SW480 (cell line): ENCODE measurements around the gene SP1.
A peak's percentile ranks its signal among the peaks of the same experiment; 100 is the strongest.
"Not testable (repeated sequence)": the region's sequence is repeated elsewhere in the genome, so short reads cannot be mapped to it uniquely, and the experiment has no call there.

Source experiments
- DNase-seq: peaks from one replicate; pipeline ENCODE4 v3.0.0-alpha.2; 2016; ENCODE audit warnings: low spot score

SP1 gene

DNA sequence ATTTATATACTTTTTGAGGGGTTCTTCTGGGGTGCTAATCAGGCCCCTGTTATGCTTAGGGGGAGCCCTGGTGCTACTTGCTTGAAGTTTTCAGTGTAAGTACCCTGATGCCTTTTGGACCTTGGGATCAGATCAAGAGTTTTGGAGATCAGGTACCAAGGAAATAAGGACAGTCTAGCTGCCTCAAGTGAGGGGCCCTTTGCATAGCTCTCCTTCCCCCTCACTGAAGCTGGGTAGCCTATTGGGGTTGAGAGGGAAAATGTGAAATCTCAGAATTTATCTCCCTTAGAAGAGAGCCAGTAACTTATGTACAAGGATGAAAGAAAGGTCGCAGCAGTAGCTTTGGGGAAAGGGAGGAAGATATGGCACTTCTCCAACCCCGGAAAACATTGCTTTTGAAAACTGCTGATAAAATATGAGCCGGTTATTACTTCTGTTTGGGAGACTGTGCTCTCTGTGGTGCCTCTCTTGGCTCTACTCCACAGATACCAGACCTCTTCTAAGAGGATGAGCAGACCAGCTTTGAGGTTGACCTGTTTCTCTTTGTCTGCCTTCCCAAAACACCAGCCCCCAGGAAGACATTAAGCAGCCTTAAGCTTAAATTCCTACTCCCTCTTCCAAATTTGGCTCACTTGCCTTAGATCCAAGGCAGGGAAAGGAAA lies 34.9 kb downstream of the SP1 start:
- DNase-seq = no peak

DNA sequence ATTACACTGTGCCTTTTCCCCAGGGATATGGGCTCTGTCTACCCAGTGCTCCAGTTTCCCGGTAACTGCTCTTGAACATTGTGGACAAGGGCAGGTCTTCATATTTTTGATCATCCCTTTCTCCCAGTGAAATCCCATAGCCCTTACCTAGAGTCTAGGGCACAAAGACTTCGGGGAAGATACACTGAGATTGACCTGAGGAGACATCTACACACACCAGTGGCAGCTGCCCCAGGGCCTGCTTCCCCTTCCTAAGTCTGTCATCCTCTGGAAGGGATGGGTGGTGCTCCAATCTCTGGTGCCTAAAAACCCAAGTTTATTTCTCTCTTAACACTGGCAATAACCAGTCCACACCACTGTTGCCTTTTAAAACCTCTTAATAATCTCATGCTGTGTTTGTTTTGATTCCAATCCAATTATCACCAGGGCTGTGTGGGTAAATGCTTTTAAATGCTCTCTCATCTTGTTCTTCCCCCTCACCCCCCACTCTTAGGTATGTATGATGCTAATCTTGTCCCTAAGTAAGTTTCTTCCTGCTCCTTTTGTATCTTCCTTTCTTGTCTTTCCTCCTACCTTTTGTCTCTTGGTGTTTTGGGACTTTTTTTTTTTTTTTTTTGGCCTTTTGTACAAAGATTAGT lies 35.9 kb downstream of the SP1 start:
- not testable (repeated sequence) for DNase-seq

DNA sequence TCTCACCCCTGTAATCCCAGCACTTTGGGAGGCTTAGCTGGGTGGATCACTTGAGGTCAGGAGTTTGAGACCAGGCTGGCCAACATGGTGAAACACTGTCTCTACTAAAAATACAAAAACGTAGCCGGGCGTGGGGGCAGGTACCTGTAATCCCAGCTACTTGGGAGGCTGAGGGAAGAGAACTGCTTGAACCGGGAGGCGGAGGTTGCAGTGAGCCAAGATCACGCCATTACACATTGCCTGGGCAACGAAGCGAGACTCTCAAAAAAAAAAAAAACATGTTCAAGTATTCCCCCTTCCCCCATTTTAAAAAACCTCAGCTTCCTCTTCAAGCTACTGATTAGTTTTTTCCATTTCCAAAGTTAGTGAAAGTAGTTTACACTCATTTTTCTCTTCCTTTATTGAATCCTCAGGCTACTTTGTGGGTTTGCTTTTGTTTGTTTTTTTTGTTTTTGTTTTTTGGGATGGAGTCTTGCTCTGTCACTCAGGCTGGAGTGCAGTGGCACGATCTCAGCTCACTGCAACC lies 37.4 kb downstream of the SP1 start:
- not testable (repeated sequence) for DNase-seq

DNA sequence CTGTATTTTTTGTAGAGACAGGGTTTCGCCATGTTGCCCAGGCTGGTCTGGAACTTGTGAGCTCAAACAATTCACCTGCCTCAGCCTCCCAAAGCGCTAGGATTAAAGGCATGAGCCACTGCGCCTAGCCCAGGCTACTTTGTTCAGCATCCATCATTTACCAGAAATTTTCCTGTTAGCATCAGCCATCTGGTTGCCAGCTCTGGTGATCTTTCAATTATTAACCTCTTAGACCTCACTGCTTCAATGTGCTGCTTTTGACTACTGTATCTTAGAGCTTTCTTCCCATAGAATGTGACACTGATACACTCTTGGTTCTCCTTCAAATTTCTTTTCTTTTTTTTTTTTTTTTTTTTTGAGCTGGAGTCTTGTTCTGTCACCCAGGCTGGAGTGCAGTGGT lies 38.2 kb downstream of the SP1 start:
- DNase-seq = no peak

DNA sequence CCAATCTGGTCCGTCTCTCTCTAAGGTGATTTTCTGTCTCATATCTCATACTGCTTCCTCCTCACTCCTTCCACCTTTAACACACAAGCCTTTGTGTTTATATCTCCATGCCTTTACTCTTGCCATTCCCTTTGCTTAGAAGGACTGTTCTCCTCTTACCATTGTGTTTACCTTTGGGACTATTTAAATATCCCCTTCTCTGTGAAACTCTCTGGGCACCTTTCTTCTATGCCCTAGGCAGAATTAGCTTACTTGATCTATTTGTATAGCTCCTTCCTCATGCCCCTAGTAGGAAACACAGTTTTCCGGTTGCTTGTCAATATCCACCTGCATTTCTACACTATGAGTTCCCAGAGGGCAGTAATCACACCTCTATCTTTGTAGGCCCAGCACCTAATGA lies 39.8 kb downstream of the SP1 start:
- no peak for DNase-seq

DNA sequence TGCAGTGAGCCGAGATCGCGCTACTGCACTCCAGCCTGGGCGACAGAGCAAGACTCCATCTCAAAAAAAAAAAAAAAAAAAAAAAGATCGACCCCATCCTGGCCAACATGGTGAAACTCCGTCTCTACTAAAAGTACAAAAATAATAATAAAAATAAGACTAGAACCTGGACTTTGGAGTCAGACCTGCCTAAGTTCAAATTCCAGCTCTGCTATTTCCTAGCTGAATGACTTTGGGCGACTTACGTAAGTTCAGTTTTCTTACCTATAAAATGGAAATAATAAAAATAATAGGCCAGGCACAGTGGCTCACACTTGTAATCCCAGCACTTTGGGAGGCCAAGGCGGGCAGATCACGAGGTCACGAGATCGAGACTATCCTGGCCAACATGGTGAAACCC lies 42.3 kb downstream of the SP1 start:
- DNase-seq = not testable (repeated sequence)

DNA sequence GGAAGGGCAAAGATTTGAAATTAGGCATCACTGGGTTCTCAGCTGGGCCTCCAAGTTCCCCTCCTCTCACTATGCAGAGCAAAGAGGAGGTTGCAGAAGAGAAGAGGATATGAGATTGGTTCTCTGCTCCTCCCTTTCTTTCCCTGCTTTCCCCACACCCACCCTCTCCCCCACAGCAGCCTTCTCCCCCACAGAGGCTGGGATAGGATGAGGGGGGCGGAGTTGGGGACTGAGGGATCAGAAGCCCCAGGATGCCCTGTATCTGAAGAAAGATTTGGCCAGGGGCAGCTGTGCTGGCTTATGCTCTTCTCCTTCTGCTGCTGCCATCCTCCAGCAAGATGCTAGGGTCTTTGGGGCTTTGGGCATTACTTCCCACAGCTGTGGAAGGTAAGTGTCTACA lies 43.6 kb downstream of the SP1 start, which contains the start of gene AMHR2:
TSS of gene AMHR2 (plus strand) at position 259 of the 400 bp plus-strand sequence. CDS start at position 339, 80 bp downstream.
- DNase-seq = no peak

DNA sequence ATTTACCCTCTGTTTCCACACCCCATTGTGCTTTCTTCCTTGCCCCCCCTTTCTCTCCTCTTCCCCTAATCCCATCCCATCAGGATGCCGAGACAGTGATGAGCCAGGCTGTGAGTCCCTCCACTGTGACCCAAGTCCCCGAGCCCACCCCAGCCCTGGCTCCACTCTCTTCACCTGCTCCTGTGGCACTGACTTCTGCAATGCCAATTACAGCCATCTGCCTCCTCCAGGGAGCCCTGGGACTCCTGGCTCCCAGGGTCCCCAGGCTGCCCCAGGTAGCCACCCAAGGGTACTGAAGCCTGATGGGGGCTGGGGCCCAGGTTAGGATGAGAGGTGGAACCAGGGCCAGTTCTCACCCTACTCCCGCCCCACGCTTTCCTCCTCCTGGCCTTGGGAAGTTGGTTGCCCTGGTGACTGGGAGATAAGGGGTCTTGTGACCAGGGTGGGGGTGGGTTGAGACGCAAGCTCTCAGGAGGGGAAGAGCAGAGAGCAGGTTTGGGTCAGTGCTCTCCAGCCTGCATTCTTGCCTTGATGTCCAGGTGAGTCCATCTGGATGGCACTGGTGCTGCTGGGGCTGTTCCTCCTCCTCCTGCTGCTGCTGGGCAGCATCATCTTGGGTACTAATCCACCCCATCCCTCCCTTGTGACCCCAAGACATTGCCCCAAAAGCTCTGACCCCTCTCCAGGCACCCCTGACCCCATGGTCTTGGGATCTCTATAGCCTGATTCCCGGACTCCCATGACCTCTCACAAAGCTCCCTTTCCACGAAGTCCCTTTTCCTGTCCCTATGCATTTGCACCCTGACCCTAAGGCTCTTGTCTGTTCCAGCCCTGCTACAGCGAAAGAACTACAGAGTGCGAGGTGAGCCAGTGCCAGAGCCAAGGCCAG lies 44.9 kb downstream of the SP1 start:
- no peak for DNase-seq

DNA sequence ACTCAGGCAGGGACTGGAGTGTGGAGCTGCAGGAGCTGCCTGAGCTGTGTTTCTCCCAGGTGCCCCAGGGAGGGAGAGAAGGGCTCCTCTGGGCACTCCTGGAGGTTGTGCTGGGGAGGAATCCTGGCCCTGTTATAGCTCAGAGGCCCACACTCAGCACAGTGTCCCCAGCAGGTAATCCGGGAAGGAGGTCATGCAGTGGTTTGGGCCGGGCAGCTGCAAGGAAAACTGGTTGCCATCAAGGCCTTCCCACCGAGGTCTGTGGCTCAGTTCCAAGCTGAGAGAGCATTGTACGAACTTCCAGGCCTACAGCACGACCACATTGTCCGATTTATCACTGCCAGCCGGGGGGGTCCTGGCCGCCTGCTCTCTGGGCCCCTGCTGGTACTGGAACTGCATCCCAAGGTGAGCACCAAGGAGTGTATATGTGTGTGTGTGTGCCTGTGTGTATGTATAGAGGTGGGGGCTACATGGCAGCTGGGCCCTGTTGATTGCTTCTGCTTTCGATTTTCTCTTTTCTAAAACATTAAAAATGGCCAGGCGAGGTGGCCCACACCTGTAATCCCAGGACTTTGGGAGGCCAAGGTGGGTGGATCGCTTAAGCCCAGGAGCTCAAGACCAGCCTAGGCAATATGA lies 45.7 kb downstream of the SP1 start:
- no peak for DNase-seq

DNA sequence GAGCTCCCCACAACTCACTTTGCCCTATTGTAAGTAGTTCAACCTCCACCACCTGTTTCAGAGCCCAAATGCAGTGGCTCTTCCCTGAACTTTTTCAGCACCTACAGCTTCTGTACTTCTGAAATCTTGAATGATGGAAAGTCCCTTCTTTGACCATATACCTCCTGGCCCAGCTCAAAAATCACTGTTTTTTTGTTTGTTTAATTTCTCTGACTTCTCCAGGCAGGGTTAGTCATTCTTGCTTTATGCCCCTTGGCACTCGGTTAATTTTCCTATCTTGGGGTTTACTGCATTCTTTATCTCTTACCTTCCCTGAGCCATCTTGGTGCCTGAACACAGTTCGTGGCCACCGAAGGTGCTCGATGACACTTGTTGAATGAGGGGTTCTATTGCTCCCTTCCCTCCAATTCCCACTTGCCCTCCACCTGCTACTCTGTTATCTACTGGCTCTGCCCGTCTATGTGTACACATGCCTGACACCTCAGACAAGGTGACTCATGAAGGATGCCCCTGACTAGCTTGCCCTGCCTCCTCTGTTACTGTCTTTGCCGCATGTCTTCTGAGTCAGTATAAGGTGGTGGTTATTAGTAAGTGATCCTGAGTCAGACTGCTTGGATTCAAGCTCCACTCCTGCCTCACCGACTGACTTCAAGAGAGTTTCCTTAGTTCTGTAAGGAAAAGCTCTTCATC lies 48.1 kb downstream of the SP1 start:
- DNase-seq = peak; percentile 79

DNA sequence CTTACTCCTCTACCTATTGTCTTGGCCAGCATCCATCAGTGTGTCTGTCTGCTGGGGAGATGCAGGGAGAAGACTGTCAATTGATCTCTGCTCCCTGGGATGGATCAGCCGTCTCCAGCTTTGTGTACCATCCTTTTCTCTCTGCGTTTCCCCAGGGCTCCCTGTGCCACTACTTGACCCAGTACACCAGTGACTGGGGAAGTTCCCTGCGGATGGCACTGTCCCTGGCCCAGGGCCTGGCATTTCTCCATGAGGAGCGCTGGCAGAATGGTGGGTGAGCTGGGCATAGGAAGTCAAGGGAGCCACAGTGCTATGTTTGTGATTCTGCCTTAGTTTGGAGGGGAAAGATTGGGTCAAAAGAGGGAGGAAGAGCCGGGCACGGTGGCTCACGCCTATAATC lies 48.8 kb downstream of the SP1 start:
- no peak for DNase-seq

DNA sequence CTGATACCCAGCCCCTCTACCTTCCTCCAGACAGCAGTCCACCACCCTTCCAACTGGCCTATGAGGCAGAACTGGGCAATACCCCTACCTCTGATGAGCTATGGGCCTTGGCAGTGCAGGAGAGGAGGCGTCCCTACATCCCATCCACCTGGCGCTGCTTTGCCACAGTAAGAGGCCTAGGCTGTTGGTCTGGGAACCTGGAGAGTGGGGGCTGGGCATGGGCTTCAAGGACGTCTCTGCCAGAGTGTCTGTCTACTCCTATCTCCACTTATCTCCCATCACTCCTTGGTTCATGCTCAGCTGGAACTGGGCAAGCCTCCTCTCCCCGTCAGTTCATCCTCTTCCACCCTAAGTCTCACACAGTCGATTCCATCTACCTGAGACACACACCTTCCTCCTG lies 50.1 kb downstream of the SP1 start:
- no peak for DNase-seq

DNA sequence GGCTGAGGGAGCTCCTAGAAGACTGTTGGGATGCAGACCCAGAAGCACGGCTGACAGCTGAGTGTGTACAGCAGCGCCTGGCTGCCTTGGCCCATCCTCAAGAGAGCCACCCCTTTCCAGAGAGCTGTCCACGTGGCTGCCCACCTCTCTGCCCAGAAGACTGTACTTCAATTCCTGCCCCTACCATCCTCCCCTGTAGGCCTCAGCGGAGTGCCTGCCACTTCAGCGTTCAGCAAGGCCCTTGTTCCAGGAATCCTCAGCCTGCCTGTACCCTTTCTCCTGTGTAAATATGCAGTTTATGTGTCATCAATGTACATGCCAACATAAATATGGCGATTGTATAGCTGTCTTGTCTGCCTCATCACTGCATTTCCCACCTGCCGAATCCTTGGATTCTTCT lies 51.2 kb downstream of the SP1 start:
- no peak for DNase-seq

DNA sequence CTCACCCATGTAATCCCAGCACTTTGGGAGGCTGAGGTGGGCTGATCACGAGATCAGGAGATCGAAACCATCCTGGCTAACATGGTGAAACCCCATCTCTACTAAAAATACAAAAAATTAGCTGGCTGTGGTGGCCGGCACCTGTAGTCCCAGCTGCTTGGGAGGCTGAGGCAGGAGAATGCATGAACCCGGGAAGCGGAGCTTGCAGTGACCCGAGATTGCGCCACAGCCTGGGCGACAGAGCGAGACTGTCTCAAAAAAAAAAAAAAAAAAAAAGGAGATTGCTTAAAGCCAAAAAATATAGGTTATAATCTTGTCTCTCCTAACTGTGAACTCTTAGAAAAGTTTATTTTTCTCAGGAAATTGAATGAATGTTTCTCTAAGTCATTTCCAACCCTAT lies 55.4 kb downstream of the SP1 start:
- not testable (repeated sequence) for DNase-seq

DNA sequence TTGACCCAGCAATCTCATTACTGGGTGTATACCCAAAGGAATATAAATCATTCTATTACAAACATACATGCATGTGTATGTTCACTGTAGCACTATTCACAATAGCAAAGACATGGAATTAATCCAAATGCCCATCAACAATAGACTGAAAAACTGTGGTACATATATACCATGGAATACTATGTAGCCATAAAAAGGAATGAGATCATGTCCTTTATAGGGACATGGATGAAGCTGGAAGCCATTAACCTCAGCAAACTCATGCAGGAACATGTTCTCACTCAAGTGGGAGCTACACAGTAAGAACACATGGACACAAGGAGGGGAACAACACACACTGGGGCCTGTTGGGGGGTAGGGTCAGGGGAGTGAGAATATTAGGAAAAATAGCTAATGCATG lies 59.6 kb downstream of the SP1 start:
- not testable (repeated sequence) for DNase-seq

DNA sequence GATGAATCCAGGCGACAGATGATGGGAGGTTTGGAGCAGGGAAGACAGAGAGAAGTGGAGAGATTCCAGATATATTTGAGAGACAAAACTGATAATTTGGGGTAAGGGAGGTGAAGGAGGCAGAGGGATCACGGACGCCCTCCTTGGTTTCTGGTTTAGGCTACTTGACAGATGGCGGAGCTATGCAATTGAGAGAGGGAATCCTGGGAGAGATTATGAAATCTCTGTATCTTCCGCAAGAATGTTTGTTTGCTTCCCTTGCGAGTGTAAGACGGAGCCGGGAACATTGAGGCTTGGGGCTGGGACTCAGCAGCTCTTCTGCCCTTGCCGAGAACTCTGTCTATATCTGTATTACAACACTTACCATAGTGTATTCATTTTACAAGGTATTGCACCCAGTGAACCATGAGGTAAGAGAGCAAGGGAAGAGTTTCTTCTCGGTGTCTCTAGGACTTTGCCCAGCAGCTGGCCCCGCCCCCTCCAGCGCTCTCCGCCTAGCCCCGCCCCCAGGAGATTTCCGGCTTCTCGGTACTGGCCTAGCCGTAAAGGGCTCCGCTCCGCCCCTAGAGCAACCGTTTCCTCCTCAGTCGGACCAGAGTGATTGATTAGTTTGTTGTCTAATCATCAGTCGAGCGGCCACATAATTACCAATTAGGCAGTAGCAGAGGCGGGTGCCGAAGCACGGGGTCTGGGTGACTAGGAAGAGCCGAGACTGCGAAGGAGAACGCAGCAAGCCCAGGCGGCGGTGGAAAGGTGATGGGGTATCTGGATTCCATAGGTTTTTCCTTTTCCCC lies 61.3 kb downstream of the SP1 start, which contains the start of gene PRR13:
TSS of gene PRR13 (plus strand) at position 695 of the 794 bp plus-strand sequence. CDS start 981 bp downstream, outside the sequence.
- DNase-seq = peak; percentile 99

DNA sequence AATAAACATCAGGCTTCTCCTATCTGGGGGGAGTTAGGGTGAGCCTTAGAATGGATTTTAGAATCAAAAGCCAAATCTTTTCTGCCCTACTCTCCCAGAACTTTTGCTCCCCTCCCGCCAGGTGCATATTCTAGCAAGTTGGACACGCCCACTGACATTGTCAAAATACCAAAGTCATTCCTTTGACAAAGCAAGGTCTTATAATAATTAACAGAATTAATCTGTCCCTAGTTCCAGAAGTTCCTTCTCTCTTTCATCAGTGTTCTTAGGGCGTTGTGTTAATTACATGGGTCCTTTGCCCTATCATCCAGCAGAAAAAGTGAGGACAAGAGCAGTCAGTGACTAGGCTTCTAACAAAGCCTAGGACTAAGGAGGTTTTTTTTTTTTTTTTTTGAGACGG lies 64.0 kb downstream of the SP1 start:
- no peak for DNase-seq

DNA sequence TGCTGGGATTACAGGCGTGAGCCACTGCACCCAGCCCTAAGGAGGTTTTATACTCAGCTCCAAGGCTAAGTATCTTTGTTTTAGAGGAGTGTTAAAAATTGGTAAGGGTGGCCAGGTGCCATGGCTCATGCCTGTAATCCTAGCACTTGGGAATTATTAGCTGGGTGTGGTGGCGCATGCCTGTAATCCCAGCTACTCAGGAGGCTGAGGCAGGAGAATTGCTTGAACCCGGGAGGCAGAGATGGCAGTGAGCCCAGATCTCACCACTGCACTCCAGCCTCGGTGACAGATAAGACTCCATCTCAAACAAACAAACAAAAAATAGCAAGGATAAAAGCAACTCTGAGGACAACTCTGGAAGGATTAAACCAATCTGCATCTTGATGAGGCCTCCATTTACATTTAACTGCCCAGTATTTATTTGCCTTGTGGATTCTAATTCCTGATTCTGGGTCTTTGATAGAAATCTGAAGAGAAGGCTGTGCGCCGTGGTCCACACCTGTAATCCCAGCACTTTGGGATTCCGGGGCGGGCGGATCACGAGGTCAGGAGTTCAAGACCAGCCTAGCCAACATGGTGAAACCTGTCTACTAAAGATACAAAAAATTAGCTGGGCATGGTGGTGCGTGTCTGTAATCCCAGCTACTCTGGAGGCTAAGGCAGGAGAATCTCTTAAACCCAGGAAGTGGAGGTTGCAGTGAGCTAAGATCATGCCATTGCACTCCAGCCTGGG lies 64.8 kb downstream of the SP1 start:
- DNase-seq = not testable (repeated sequence)

DNA sequence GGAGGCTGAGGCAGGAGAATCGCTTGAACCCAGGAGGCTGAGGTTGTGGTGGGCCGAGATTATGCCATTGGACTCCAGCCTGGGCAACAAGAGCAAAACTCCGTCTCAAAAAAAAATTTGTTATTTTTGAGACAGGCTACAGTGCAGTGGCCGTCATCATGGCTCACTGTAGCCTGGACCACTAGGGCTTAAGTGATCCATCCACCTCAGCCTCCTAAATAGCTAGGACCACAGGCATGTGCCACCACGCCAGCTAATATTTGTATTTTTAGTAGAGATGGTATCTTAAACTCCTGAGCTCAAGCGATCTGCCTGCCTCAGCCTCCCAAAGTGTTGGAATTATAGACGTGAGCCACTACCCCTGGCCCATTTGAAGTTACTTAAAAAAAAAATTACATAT lies 71.0 kb downstream of the SP1 start:
- no peak for DNase-seq

DNA sequence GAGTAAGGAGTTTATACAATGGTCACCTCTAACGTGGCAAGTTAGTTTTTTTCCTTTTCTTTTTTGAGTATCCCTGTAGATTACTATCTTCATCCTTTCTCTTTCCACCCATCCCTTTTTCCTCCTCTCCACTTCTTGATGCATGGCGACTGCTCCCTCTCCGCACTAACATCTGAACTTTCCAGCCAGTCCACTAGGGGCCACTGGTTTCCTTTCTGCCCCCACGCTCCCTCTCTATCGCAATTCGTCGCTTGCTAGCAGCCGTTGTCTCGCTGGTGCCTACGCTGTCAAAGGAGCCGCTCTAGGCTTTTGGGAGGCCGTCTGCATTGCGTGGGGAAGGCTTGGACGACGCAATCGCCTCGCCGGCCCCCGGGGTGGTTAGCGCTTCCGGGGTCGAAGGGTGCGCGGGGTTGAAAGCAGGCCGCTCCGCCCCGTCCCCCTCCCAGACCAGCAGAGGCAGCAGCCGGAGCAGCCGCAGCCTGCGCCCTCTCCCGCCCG lies 71.7 kb downstream of the SP1 start, which contains the start of gene PCBP2:
TSS of gene PCBP2 (plus strand) at position 442 of the 498 bp plus-strand sequence. CDS start 2,699 bp downstream, outside the sequence.
- DNase-seq = peak; percentile 99
